PFSK-1 (cell line): Measurements from ENCODE around the gene AP1G1. TPM values are rescaled to one million over a fixed set of nuclear protein-coding genes. Genes with fewer than 3 reads are reported as not detected.

Source experiments
- FOXP2 ChIP-seq: optimal IDR thresholded peaks from 2 replicates; pipeline ENCODE3; 2011; ENCODE audit warnings: borderline replicate concordance, control low read depth, inconsistent platforms; ENCODE audit not compliant: insufficient read depth; ENCODE audit errors: extremely low read length, extremely low read depth
- POLR2AphosphoS5 ChIP-seq: IDR thresholded peaks from 2 replicates; pipeline ENCODE4 v1.6.1; 2012; ENCODE audit warnings: low read depth, mild to moderate bottlenecking, control low read depth, low read length, moderate library complexity
- SIN3A ChIP-seq: IDR thresholded peaks from 2 replicates; pipeline ENCODE4 v1.6.1; 2012; ENCODE audit warnings: mild to moderate bottlenecking, low read length, moderate library complexity, borderline replicate concordance; ENCODE audit not compliant: insufficient read depth
- TAF1 ChIP-seq: IDR thresholded peaks from 2 replicates; pipeline ENCODE4 v1.6.1; 2012; ENCODE audit warnings: low read length, control low read depth, borderline replicate concordance; ENCODE audit not compliant: insufficient read depth
- polyA plus RNA-seq: library from polyadenylated mRNA; unstranded; fragments of >200 nt; gene quantifications from one replicate; pipeline ENCODE4 v1.2.1, GENCODE V29; 2012; ENCODE audit warnings: low read depth, missing spikeins; ENCODE audit not compliant: insufficient read length
- TF ChIP-seq, protein P1 (sequence below), 2 experiments: IDR thresholded peaks; 2 replicates each; pipeline versions ENCODE4 v1.6.1 to v1.8.0; 2011 to 2012; ENCODE audit warnings: low read depth in 2 of 2, low read length in 2 of 2, control low read depth in 1 of 2, inconsistent platforms in 1 of 2, mild to moderate bottlenecking in 1 of 2, moderate library complexity in 1 of 2; ENCODE audit not compliant: insufficient read depth in 1 of 2

Gene AP1G1
- polyA plus RNA-seq: 12.0 TPM

DNA sequence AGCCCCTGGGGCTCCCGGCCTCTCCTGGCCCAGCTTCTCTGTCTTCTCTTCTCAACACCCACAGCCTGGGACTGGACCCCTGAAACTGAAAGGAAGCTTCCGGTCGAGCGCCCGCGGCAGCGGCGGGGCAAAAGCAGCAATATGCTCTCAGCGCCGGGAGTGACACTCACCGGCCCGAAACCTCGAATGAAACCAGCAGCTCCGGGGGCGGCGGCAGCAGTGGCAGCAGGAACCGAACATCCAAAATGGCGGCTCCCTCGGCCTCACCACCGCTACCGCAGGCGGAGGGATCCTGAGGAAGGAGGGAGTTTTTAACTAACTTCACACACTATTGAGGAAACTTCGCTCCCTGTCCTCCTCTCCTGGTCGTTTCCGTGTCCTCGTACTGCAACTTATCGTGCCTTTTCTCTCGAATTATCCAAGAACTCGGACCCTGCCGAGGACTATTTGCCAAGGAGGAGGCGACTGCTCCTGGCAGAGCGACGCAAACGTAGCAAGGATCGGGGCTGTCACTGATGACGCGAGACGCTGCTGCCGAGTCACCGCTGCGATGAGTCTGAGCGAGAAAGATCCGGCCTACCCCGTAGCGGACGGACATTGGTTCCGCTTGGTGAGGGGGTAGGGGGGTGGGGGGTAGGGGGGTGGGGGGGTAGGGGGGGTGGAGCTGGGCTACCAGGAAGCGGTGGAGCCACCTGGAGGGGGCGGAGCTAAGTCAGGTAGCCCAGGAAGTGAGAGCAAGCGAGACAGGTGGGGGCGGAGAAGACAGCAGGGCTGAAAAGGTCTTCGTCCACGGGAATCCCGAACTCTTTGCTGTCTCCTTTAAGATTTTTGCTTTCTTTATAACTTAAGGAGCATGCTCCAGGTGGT lies at the start of gene AP1G1:
Gene AP1G1 (minus strand): TSS at position 242 of the 867 bp plus-strand sequence. CDS start 19,355 bp downstream, outside the sequence.
- TF ChIP-seq, protein P1, sequence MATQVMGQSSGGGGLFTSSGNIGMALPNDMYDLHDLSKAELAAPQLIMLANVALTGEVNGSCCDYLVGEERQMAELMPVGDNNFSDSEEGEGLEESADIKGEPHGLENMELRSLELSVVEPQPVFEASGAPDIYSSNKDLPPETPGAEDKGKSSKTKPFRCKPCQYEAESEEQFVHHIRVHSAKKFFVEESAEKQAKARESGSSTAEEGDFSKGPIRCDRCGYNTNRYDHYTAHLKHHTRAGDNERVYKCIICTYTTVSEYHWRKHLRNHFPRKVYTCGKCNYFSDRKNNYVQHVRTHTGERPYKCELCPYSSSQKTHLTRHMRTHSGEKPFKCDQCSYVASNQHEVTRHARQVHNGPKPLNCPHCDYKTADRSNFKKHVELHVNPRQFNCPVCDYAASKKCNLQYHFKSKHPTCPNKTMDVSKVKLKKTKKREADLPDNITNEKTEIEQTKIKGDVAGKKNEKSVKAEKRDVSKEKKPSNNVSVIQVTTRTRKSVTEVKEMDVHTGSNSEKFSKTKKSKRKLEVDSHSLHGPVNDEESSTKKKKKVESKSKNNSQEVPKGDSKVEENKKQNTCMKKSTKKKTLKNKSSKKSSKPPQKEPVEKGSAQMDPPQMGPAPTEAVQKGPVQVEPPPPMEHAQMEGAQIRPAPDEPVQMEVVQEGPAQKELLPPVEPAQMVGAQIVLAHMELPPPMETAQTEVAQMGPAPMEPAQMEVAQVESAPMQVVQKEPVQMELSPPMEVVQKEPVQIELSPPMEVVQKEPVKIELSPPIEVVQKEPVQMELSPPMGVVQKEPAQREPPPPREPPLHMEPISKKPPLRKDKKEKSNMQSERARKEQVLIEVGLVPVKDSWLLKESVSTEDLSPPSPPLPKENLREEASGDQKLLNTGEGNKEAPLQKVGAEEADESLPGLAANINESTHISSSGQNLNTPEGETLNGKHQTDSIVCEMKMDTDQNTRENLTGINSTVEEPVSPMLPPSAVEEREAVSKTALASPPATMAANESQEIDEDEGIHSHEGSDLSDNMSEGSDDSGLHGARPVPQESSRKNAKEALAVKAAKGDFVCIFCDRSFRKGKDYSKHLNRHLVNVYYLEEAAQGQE (IDR thresholded peaks at IDR 0.05; ENCODE audit: insufficient read depth in 1 of 2, low read depth in 2 of 2, low read length in 2 of 2): no peak
- TF ChIP-seq POLR2AphosphoS5 (peak; percentile 62), SIN3A (no peak), TAF1 (peak; percentile 67; the same call in 1 of the 2 replicates), FOXP2 (no peak)

DNA sequence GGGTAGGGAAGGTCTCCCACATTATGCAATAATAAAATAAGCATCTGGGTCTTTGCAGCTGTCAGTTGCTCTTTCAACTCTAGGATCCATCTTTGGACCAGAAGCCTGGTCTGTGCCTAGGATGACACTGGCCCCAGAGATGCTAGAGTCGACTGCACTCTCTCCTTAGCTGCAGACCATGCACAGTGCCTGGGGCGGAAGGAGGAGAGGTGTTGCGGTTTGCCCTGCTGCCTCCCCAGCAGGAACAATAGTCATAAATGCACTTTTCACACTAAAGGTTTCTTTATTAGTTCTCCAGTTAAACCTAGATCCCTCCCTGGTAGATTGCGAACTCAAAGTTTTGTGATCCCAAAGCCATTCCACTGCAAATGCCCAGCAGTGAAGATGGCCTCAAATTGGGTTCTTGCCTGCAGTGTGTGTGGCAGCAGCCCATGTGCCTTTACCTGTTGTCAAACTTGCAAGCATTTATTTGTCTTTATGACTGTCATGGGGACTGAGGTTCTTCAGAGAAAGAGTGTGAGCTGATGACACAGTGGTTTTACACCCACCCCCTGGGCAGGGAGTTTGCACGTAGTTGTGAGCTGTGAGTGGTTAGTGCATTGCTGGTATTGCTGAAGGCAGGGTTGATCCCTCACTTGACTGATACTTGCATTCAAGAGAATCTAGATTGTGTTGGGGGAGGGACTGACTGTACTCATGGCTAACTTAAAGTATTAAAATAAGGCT lies 47.5 kb upstream of the AP1G1 start:
- TF ChIP-seq FOXP2: no peak
- TF ChIP-seq SIN3A: no peak
- TF ChIP-seq POLR2AphosphoS5: no peak
- no peak for TF ChIP-seq TAF1
- TF ChIP-seq, protein P1 (IDR thresholded peaks at IDR 0.05; ENCODE audit: insufficient read depth in 1 of 2, low read depth in 2 of 2, low read length in 2 of 2): no peak

DNA sequence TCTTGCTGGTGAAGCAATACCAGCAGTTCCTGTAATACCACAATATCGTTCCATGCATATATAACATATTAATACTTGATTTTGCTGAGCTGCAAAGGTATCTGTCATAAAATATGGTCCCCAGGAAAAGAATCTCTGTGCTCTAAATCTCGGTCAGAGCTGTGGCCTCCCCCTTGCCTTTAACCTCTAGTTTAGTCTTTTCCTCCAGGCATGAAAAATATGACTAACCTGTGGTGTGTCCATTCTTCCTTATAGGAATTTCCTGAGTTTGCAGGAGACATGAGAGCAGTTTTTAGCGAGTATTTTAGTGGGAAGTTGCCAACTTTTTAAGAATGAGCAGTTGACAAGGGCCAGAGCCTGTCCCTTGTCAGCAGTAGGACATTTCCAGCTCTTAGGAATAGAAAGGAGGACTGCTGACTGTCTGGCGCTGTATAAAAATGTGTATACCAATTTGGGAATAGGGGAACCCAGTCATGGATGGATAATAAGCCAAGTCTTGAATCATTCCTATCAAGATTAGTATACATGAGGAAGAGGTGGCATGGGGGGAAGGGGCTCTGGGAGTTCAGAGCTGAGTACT lies 45.8 kb upstream of the AP1G1 start:
- TF ChIP-seq, protein P1 (IDR thresholded peaks at IDR 0.05; ENCODE audit: insufficient read depth in 1 of 2, low read depth in 2 of 2, low read length in 2 of 2): no peak
- TF ChIP-seq FOXP2 (no peak), SIN3A (no peak), TAF1 (no peak), POLR2AphosphoS5 (no peak)

GRCh38 chr16:71853413-71853812 lies 44.8 kb upstream of the AP1G1 start:
- TF ChIP-seq, protein P1 (IDR thresholded peaks at IDR 0.05; ENCODE audit: insufficient read depth in 1 of 2, low read depth in 2 of 2, low read length in 2 of 2): no peak
- no peak for TF ChIP-seq POLR2AphosphoS5
- TF ChIP-seq SIN3A: no peak
- no peak for TF ChIP-seq TAF1
- TF ChIP-seq FOXP2: no peak
